T47D (cell line): ENCODE data around the gene THOC2.

Experiments used
- DNase-seq, 2 experiments: peaks; one replicate each; pipeline versions ENCODE4 v3.0.0 to v3.0.0-alpha.2; 2011 to 2012; ENCODE audit warnings: low read depth in 1 of 2, low spot score in 1 of 2
- JUND ChIP-seq: IDR thresholded peaks from 2 replicates; pipeline ENCODE4 v1.6.1; 2012; ENCODE audit warnings: low read depth
- in situ Hi-C: cut with HindIII; loops from 2 replicates; pipeline ENCODE4 v1.10.0; 2016; ENCODE audit warnings: low sequenced_read_pairs, low pct_unique_long_range_greater_than_20kb

Gene THOC2

DNA sequence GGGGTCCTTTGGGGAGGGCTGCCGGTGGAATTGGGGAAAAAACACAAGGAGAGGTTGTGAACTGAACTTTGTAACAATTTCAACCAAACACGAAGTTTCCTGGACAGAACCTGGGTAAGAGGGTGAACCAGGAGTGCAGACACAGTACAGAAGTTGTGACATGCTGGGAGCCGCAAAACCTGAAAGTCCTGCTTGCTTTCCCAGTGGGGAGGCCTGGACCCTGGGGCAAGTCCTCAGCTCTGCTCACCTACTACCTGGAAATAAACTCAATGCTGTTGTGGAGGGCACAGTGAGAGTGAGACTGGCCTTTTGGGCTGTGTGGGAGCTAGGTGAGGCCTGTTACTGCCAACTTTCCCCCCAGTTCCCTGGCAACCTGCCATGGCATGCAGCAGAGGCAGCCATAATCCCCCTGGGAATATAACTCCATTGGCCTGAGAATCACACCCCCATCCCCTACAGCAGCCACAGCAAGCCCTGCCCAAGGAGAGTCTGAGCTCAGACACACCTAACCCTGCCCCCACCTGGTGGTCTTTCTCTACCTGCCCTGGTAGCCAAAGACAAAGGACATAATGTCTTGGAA lies 162.8 kb downstream of the THOC2 start:
- DNase-seq = peak in 1 of 2 experiments; percentile 83
- in situ Hi-C loops = no loop called here
- no peak for TF ChIP-seq JUND

DNA sequence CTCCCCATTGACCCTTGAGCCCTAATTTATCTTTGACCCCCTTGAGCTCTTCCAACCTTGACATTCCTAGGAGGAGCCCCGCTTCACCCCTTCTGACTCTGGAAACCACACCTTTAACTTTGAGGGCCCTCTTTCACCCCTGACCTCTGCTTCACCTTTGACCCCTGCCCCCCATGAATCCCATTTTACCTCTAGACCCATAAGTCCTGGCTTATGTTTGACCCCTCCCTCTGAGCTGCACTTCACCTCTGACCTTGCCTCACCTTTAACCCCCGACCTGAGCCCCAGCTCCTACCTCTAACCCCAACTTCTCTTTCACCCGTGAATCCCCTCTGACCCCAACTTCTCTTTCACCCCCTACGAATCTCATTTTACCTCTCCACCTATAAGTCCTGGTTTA lies 169.7 kb downstream of the THOC2 start:
- no peak for TF ChIP-seq JUND
- in situ Hi-C loops = no loop called here
- no peak for DNase-seq

DNA sequence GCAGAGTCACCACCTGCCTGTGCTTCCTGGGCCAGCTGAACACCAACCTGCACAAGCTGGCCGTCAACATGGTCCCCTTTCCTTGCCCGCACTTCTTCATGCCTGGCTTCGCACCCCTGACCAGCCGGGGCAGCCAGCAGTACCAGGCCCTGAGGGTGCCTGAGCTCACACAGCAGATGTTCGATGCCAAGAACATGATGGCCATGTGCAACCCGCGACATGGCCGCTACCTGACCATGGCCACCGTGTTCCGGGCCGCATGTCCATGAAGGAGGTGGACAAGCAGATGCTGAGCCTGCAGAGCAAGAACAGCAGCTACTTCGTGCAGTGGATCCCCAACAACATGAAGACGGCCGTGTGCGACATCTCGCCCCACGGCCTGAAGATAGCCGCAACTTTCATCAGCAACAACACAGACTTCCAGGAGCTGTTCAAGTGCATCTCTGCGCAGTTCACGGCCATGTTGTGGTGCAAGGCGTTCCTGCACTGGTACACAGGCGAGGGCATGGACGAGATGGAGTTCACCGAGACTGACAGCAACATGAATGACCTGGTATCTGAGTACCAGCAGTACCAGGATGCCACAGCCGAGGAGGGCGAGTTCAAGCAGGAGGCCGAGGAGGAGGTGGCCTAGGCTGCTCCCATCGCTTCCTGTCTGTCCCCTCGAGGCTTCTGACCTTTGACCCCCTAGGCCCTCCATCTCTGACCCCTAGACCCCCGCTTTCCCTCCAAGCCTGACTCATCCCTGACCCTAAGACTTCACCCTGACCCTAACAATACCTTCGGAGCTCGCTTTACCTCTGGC lies 170.3 kb downstream of the THOC2 start:
- TF ChIP-seq JUND = no peak
- no peak for DNase-seq
- in situ Hi-C loops = no loop called here

GRCh38 chrX:123561439-123562215 lies 171.2 kb downstream of the THOC2 start:
- DNase-seq = no peak
- no peak for TF ChIP-seq JUND
- in situ Hi-C loops = no loop called here

DNA sequence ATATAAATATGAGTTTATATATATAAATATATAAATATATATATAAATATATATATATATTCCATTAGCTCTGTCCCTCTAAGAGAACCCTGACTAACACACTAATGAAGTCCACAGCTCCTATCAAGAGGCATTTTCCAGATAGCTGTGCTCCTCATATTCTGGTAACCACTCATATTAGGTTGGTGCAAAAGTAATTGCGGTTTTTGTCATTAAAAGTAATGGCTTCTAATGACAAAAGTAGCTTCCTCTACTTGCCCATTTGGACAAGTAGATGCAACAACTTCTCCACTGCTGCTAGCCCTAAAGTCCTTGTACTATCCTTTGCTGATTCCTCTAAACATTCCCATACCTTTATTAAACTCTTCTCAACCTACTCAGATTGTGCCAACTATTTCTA lies 182.0 kb downstream of the THOC2 start:
- no peak for TF ChIP-seq JUND

More for the DNA sequence above, 182.0 kb downstream of the THOC2 start:
- in situ Hi-C loops = no loop called here
- no peak for DNase-seq
